ENCODE data around the gene PLAC8L1. TPM values are rescaled to one million over a fixed set of nuclear protein-coding genes. Genes with fewer than 3 reads are reported as not detected.

PLAC8L1 gene
- total RNA-seq, 5 donors from 2014 or later (not counting 1 experiment from before 2014, with no cell fraction given), result 0.43 to 1.4 (median 0.60) TPM; not detected in 2

Other genes starting within 250 kb of the PLAC8L1 start
- gene GRXCR2, start 232.6 kb downstream of the PLAC8L1 start, total RNA-seq, result not detected
- under 1 TPM in 4 of 5 donors, not detected in 1; 0.26 to 0.75 (median 0.37) TPM for gene SH3RF2, start 169.0 kb downstream of the PLAC8L1 start, total RNA-seq
- gene LARS1, start 77.1 kb upstream of the PLAC8L1 start, total RNA-seq, result 100 to 1,000 TPM in 3 of 5 donors, 10 to 100 TPM in 2; 76.2 to 150 (median 138) TPM
- gene RBM27, start 98.0 kb upstream of the PLAC8L1 start, total RNA-seq, result 10 to 100 TPM; 19.1 to 26.1 (median 24.9) TPM
- gene POU4F3, start 233.3 kb upstream of the PLAC8L1 start, total RNA-seq, result under 1 TPM in 2 of 5 donors, not detected in 3; 0.10 to 0.19 TPM

Measured in T-cell (primary cell).